Measurements from ENCODE around the gene NEURL1. TPM values are rescaled to one million over a fixed set of nuclear protein-coding genes. Genes with fewer than 3 reads are reported as not detected.

The NEURL1 gene
- total and polyA plus RNA-seq, 8 donors = 0.89 to 136 (median 3.0) TPM

DNA sequence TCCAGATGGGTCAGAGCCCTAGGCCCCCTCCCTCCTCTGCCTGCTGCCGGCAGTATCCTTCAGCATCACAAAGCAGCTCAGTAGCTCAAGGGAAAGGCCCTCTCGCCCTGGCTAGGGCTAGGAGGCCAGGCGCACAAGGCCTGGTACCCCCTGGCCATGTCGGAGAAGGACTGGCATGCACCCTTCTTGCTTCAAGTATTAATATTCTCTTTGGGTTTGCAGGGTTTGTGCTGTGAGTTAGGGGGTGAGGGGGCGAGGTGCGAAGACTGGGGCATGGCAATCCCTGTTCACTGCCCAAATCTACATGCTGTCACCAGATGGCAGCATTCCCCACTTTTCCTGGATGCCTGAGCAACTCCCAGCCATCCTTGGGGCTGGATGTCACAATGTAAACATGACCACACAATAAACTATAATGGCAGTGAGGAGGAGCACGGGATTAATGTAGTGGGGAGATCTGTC, 105.2 kb downstream of the NEURL1 start:
- intact Hi-C loops (cut with DNase I; ENCODE audit: low total_unique reads) = loop anchor here (5.0 kb wide), 1 partner anchor 89 kb away; no protein-coding TSS in a partner anchor
- TF ChIP-seq, protein P1, sequence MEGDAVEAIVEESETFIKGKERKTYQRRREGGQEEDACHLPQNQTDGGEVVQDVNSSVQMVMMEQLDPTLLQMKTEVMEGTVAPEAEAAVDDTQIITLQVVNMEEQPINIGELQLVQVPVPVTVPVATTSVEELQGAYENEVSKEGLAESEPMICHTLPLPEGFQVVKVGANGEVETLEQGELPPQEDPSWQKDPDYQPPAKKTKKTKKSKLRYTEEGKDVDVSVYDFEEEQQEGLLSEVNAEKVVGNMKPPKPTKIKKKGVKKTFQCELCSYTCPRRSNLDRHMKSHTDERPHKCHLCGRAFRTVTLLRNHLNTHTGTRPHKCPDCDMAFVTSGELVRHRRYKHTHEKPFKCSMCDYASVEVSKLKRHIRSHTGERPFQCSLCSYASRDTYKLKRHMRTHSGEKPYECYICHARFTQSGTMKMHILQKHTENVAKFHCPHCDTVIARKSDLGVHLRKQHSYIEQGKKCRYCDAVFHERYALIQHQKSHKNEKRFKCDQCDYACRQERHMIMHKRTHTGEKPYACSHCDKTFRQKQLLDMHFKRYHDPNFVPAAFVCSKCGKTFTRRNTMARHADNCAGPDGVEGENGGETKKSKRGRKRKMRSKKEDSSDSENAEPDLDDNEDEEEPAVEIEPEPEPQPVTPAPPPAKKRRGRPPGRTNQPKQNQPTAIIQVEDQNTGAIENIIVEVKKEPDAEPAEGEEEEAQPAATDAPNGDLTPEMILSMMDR (IDR thresholded peaks at IDR 0.05) = peak in 5 of 7 experiments; percentile 37 to 83 (median 52)
- TF ChIP-seq POLR2A (IDR thresholded peaks at IDR 0.05) (no peak), POLR2AphosphoS5 (IDR thresholded peaks at IDR 0.05) (peak in 2 of 3 donors; percentile 41 to 69), EP300 (IDR thresholded peaks at IDR 0.05) (no peak)
- H3K9me3 ChIP-seq = no peaks in the 10 kb centered on the region
- H3K4me3 ChIP-seq = no peak overlapping the region
- H3K36me3 ChIP-seq = peaks cover 7 to 24% (median 22%) of the 10 kb centered on the region in 4 donors
- peak overlapping the region in 1 of 5 donors; percentile 22 for H3K27ac ChIP-seq
- peak; percentile 60 to 91 for DNase-seq
- peaks cover 0 to 33% (median 18%) of the 10 kb centered on the region in 4 donors for H3K4me1 ChIP-seq
- H3K27me3 ChIP-seq = no peaks in the 10 kb centered on the region
- WGBS, 5 donors = 40 to 51% (median 47%) methylated on average over 7 of the region's 7 CpGs

GRCh38 chr10:103599211-103599610, 105.7 kb downstream of the NEURL1 start:
- Histone ChIP-seq H3K4me1 (peaks cover 0 to 33% (median 18%) of the 10 kb centered on the region in 4 donors), H3K27me3 (no peaks in the 10 kb centered on the region), H3K9me3 (no peaks in the 10 kb centered on the region), H3K36me3 (peaks cover 7 to 29% (median 27%) of the 10 kb centered on the region in 4 donors), H3K27ac (peak overlapping the region in 1 of 5 donors; percentile 22), H3K4me3 (no peak overlapping the region)
- WGBS, 5 donors = 47 to 66% (median 58%) methylated on average over 3 of the region's 3 CpGs
- intact Hi-C loops (cut with DNase I; ENCODE audit: low total_unique reads) = loop anchor here (5.0 kb wide), 1 partner anchor 88 kb away; no protein-coding TSS in a partner anchor
- TF ChIP-seq, protein P1 (IDR thresholded peaks at IDR 0.05) = no peak
- no peak for TF ChIP-seq POLR2AphosphoS5 (IDR thresholded peaks at IDR 0.05)
- TF ChIP-seq POLR2A (IDR thresholded peaks at IDR 0.05) = no peak
- TF ChIP-seq EP300 (IDR thresholded peaks at IDR 0.05) = no peak
- DNase-seq = no peak

- Histone ChIP-seq H3K9me3 (no peaks in the 10 kb centered on the region), H3K27ac (peak overlapping the region in 3 of 5 donors; percentile 38 to 68 (median 66)), H3K27me3 (no peaks in the 10 kb centered on the region), H3K36me3 (peaks cover 11 to 36% (median 30%) of the 10 kb centered on the region in 4 donors), H3K4me3 (no peak overlapping the region), H3K4me1 (peaks cover 0 to 33% (median 18%) of the 10 kb centered on the region in 4 donors)
- DNase-seq = no peak
- TF ChIP-seq POLR2A (IDR thresholded peaks at IDR 0.05) (no peak), POLR2AphosphoS5 (IDR thresholded peaks at IDR 0.05) (no peak), EP300 (IDR thresholded peaks at IDR 0.05) (no peak)
- TF ChIP-seq, protein P1 (IDR thresholded peaks at IDR 0.05) = no peak
- WGBS, 5 donors = 57 to 83% (median 71%) methylated on average over 6 of the region's 6 CpGs
- intact Hi-C loops (cut with DNase I; ENCODE audit: low total_unique reads) = loop anchor here (5.0 kb wide), 1 partner anchor 87 kb away; no protein-coding TSS in a partner anchor
Measured at GRCh38 chr10:103599907-103600306, 106.4 kb downstream of the NEURL1 start.

- intact Hi-C loops (cut with DNase I; ENCODE audit: low total_unique reads) = no loop called here
- peak overlapping the region in 3 of 5 donors; percentile 38 to 68 (median 66) for H3K27ac ChIP-seq
- no peak for TF ChIP-seq EP300 (IDR thresholded peaks at IDR 0.05)
- TF ChIP-seq POLR2AphosphoS5 (IDR thresholded peaks at IDR 0.05) = no peak
- no peak for TF ChIP-seq POLR2A (IDR thresholded peaks at IDR 0.05)
- TF ChIP-seq, protein P1 (IDR thresholded peaks at IDR 0.05) = no peak
Measured at GRCh38 chr10:103600325-103600724, 106.8 kb downstream of the NEURL1 start.

More at GRCh38 chr10:103600325-103600724, 106.8 kb downstream of the NEURL1 start:
- Histone ChIP-seq H3K27me3 (no peaks in the 10 kb centered on the region), H3K9me3 (no peaks in the 10 kb centered on the region), H3K36me3 (peaks cover 11 to 40% (median 32%) of the 10 kb centered on the region in 4 donors), H3K4me1 (peaks cover 0 to 33% (median 18%) of the 10 kb centered on the region in 4 donors), H3K4me3 (no peak overlapping the region)
- no peak for DNase-seq
- 71 to 83% (median 82%) methylated on average over 5 to 6 of the region's 6 CpGs for WGBS, 5 donors

All from stomach (tissue), 9 donors.